ENCODE results near the gene PAX5.

DNA sequence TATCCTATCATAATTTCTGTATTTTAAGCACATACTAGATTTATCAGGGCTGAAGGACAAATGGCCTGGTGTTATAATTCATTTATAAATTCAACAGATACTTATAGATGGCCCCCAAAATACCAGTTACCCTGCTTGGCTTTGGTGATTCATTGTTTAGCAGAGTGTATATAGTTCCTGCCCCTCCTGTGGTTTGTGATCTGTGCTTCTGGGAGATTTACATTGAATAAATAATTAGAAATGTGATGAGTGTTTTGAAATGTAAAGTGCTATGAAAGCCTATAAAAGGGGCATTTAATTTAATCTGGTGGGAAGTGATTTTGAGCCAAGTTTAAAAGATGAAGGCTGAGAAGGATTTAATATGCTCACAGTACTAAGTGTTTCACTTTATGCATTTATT is 49.6 kb upstream of the PAX5 start:
- TF ChIP-seq YY1 (IDR thresholded peaks at IDR 0.05; ENCODE audit: low read depth) (no peak), EGR1 (IDR thresholded peaks at IDR 0.05) (no peak), CEBPB (IDR thresholded peaks at IDR 0.05) (no peak), TCF12 (IDR thresholded peaks at IDR 0.05; ENCODE audit: low read depth) (no peak), ZBTB7A (IDR thresholded peaks at IDR 0.05; ENCODE audit: low read depth) (no peak), EP300 (IDR thresholded peaks at IDR 0.05; ENCODE audit: borderline replicate concordance) (no peak), TAF1 (IDR thresholded peaks at IDR 0.05; ENCODE audit: low read depth) (no peak), CREB1 (IDR thresholded peaks at IDR 0.05; ENCODE audit: low read depth) (no peak)
- TF ChIP-seq, protein P1, sequence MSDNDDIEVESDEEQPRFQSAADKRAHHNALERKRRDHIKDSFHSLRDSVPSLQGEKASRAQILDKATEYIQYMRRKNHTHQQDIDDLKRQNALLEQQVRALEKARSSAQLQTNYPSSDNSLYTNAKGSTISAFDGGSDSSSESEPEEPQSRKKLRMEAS (IDR thresholded peaks at IDR 0.05), result no peak
- TF ChIP-seq, protein P2, sequence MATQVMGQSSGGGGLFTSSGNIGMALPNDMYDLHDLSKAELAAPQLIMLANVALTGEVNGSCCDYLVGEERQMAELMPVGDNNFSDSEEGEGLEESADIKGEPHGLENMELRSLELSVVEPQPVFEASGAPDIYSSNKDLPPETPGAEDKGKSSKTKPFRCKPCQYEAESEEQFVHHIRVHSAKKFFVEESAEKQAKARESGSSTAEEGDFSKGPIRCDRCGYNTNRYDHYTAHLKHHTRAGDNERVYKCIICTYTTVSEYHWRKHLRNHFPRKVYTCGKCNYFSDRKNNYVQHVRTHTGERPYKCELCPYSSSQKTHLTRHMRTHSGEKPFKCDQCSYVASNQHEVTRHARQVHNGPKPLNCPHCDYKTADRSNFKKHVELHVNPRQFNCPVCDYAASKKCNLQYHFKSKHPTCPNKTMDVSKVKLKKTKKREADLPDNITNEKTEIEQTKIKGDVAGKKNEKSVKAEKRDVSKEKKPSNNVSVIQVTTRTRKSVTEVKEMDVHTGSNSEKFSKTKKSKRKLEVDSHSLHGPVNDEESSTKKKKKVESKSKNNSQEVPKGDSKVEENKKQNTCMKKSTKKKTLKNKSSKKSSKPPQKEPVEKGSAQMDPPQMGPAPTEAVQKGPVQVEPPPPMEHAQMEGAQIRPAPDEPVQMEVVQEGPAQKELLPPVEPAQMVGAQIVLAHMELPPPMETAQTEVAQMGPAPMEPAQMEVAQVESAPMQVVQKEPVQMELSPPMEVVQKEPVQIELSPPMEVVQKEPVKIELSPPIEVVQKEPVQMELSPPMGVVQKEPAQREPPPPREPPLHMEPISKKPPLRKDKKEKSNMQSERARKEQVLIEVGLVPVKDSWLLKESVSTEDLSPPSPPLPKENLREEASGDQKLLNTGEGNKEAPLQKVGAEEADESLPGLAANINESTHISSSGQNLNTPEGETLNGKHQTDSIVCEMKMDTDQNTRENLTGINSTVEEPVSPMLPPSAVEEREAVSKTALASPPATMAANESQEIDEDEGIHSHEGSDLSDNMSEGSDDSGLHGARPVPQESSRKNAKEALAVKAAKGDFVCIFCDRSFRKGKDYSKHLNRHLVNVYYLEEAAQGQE (IDR thresholded peaks at IDR 0.05; ENCODE audit: low read depth), result no peak
